Trophoblast cell (in vitro differentiated cells and primary cell): ENCODE data around the gene NALF2.

Experiments
- DNase-seq, 2 donors: peaks; one replicate each; pipeline ENCODE4 v3.0.0-alpha.2; 2016
- H2AFZ ChIP-seq: 2 replicates; pipeline ENCODE4 v1.6.1; 2013; ENCODE audit warnings: low read length, moderate library complexity, mild to moderate bottlenecking; ENCODE audit not compliant: insufficient read depth, poor library complexity
- H2AK5ac ChIP-seq: 2 replicates; pipeline ENCODE4 v1.6.1; 2013; ENCODE audit warnings: mild to moderate bottlenecking, low read length
- H2BK120ac ChIP-seq: 2 replicates; pipeline ENCODE4 v1.6.1; 2013; ENCODE audit warnings: low read length, mild to moderate bottlenecking, moderate library complexity; ENCODE audit not compliant: insufficient read depth, poor library complexity
- H2BK12ac ChIP-seq: 2 replicates; pipeline ENCODE4 v1.6.1; 2013; ENCODE audit warnings: mild to moderate bottlenecking, low read length, moderate library complexity
- H2BK5ac ChIP-seq: 2 replicates; pipeline ENCODE4 v1.6.1; 2013; ENCODE audit warnings: low read length, low read depth, moderate library complexity, mild to moderate bottlenecking; ENCODE audit not compliant: poor library complexity
- H3K14ac ChIP-seq: 2 replicates; pipeline ENCODE4 v1.6.1; 2013; ENCODE audit warnings: mild to moderate bottlenecking, low read length
- H3K18ac ChIP-seq: 2 replicates; pipeline ENCODE4 v1.6.1; 2013; ENCODE audit warnings: mild to moderate bottlenecking, low read length
- H3K23ac ChIP-seq: 2 replicates; pipeline ENCODE4 v1.6.1; 2013; ENCODE audit warnings: low read length
- H3K27ac ChIP-seq: 2 replicates; pipeline ENCODE4 v1.5.1; 2013; ENCODE audit warnings: low read depth, mild to moderate bottlenecking, inconsistent platforms, low read length, moderate library complexity
- H3K27me3 ChIP-seq: 2 replicates; pipeline ENCODE4 v1.6.1; 2013; ENCODE audit warnings: inconsistent platforms, mild to moderate bottlenecking, low read length, moderate library complexity; ENCODE audit not compliant: insufficient read depth
- H3K36me3 ChIP-seq, 2 experiments: 1 replicate in 1 of 2; 2 replicates in 1 of 2; pipeline ENCODE4 v1.6.1; 2013; ENCODE audit warnings: low read length in 2 of 2, mild to moderate bottlenecking in 2 of 2, moderate library complexity in 1 of 2; ENCODE audit not compliant: insufficient read depth in 2 of 2, control insufficient read depth in 1 of 2
- H3K4ac ChIP-seq: 2 replicates; pipeline ENCODE4 v1.6.1; 2013; ENCODE audit warnings: low read depth, mild to moderate bottlenecking, low read length, moderate library complexity
- H3K4me1 ChIP-seq, 2 experiments: 1 replicate in 1 of 2; 2 replicates in 1 of 2; pipeline ENCODE4 v1.6.1; 2013; ENCODE audit warnings: low read length in 2 of 2, mild to moderate bottlenecking in 2 of 2, moderate library complexity in 1 of 2; ENCODE audit not compliant: insufficient read depth in 2 of 2, control insufficient read depth in 1 of 2
- H3K4me2 ChIP-seq: 2 replicates; pipeline ENCODE4 v1.6.1; 2013; ENCODE audit warnings: inconsistent platforms, mild to moderate bottlenecking, low read length, moderate library complexity
- H3K4me3 ChIP-seq: 2 replicates; pipeline ENCODE4 v1.5.1; 2013; ENCODE audit warnings: mild to moderate bottlenecking, low read depth, low read length, inconsistent platforms
- H3K79me1 ChIP-seq: one replicate; pipeline ENCODE4 v1.6.1; 2013; ENCODE audit warnings: low read length
- H3K79me2 ChIP-seq: 2 replicates; pipeline ENCODE4 v1.6.1; 2013; ENCODE audit warnings: low read length, mild to moderate bottlenecking; ENCODE audit not compliant: control insufficient read depth, insufficient read depth, poor library complexity
- H3K9ac ChIP-seq: 2 replicates; pipeline ENCODE4 v1.6.1; 2013; ENCODE audit warnings: mild to moderate bottlenecking, low read length
- H3K9me3 ChIP-seq: 2 replicates; pipeline ENCODE4 v1.6.1; 2013; ENCODE audit warnings: low read depth, mild to moderate bottlenecking, control low read depth, inconsistent platforms, low read length; ENCODE audit not compliant: insufficient read depth
- H4K12ac ChIP-seq: 2 replicates; pipeline ENCODE4 v1.6.1; 2013; ENCODE audit warnings: low read depth, mild to moderate bottlenecking, low read length, moderate library complexity
- H4K8ac ChIP-seq: 2 replicates; pipeline ENCODE4 v1.6.1; 2013; ENCODE audit warnings: low read depth, mild to moderate bottlenecking, low read length, moderate library complexity
- H4K91ac ChIP-seq: one replicate; pipeline ENCODE4 v1.6.1; 2013; ENCODE audit warnings: low read depth, mild to moderate bottlenecking, low read length, moderate library complexity
- WGBS: extraction: QIAGEN DNeasy Blood & Tissue Kit; methylation state at CpG from one replicate; pipeline ENCODE4 v1.1.7; 2013; ENCODE audit warnings: missing lambda C conversion rate; ENCODE audit not compliant: insufficient read length, insufficient coverage; ENCODE audit errors: extremely low coverage; 5-methylcytosine and 5-hydroxymethylcytosine counted together

NALF2 gene

GRCh38 chrX:69489625-69490024, 14.5 kb upstream of the NALF2 start:
- no peak overlapping the region for H3K4me3 ChIP-seq
- no peak overlapping the region for H2BK5ac ChIP-seq
- no peak overlapping the region for H4K91ac ChIP-seq
- no peak overlapping the region for H3K14ac ChIP-seq
- no peak overlapping the region for H2AFZ ChIP-seq
- H3K18ac ChIP-seq, result no peak overlapping the region
- H3K23ac ChIP-seq, result no peak overlapping the region
- no peak overlapping the region for H3K27ac ChIP-seq
- H4K12ac ChIP-seq, result no peak overlapping the region
- H3K36me3 ChIP-seq, result no peaks in the 10 kb centered on the region
- no peaks in the 10 kb centered on the region for H3K4me1 ChIP-seq
- H3K79me1 ChIP-seq, result no peaks in the 10 kb centered on the region
- H3K27me3 ChIP-seq, result no peaks in the 10 kb centered on the region
- no peak overlapping the region for H2AK5ac ChIP-seq
- no peak for DNase-seq
- H2BK12ac ChIP-seq, result no peak overlapping the region
- H3K9ac ChIP-seq, result no peak overlapping the region
- H4K8ac ChIP-seq, result no peak overlapping the region
- no peak overlapping the region for H3K4ac ChIP-seq
- H2BK120ac ChIP-seq, result no peak overlapping the region
- no peaks in the 10 kb centered on the region for H3K9me3 ChIP-seq
- H3K4me2 ChIP-seq, result no peak overlapping the region
- H3K79me2 ChIP-seq, result no peaks in the 10 kb centered on the region

- Histone ChIP-seq H4K12ac (no peak overlapping the region), H3K4me1 (no peaks in the 10 kb centered on the region), H3K27me3 (no peaks in the 10 kb centered on the region), H4K8ac (no peak overlapping the region), H3K14ac (no peak overlapping the region), H2AK5ac (no peak overlapping the region), H3K23ac (no peak overlapping the region), H2BK5ac (no peak overlapping the region), H2BK12ac (no peak overlapping the region), H2BK120ac (no peak overlapping the region), H3K79me1 (no peaks in the 10 kb centered on the region), H3K4ac (no peak overlapping the region), H4K91ac (no peak overlapping the region), H3K4me3 (no peak overlapping the region), H3K27ac (no peak overlapping the region), H3K9me3 (no peaks in the 10 kb centered on the region), H2AFZ (no peak overlapping the region), H3K18ac (no peak overlapping the region), H3K9ac (no peak overlapping the region), H3K79me2 (no peaks in the 10 kb centered on the region), H3K4me2 (no peak overlapping the region), H3K36me3 (no peaks in the 10 kb centered on the region)
- no CpG with 5 or more reads among the region's 5 CpGs for WGBS
- peak; percentile 33 to 62 for DNase-seq
Observed at GRCh38 chrX:69493193-69493592, 10.9 kb upstream of the NALF2 start.

GRCh38 chrX:69493766-69494165, 10.4 kb upstream of the NALF2 start:
- no peaks in the 10 kb centered on the region for H3K36me3 ChIP-seq
- no peak overlapping the region for H3K4me2 ChIP-seq
- no peak overlapping the region for H3K18ac ChIP-seq
- no peak overlapping the region for H3K4me3 ChIP-seq
- no peak overlapping the region for H2AFZ ChIP-seq
- no peak overlapping the region for H2BK120ac ChIP-seq
- no CpG with 5 or more reads among the region's 1 CpG for WGBS
- no peak overlapping the region for H3K14ac ChIP-seq
- no peak overlapping the region for H4K91ac ChIP-seq
- H3K27ac ChIP-seq, result no peak overlapping the region
- no peaks in the 10 kb centered on the region for H3K9me3 ChIP-seq
- no peaks in the 10 kb centered on the region for H3K27me3 ChIP-seq
- no peak overlapping the region for H2BK12ac ChIP-seq
- H4K12ac ChIP-seq, result no peak overlapping the region
- H4K8ac ChIP-seq, result no peak overlapping the region
- H3K4ac ChIP-seq, result no peak overlapping the region
- H3K79me1 ChIP-seq, result no peaks in the 10 kb centered on the region
- H3K23ac ChIP-seq, result no peak overlapping the region
- no peak for DNase-seq
- no peak overlapping the region for H2AK5ac ChIP-seq
- H3K9ac ChIP-seq, result no peak overlapping the region
- H2BK5ac ChIP-seq, result no peak overlapping the region
- H3K4me1 ChIP-seq, result no peaks in the 10 kb centered on the region
- H3K79me2 ChIP-seq, result no peaks in the 10 kb centered on the region

- Histone ChIP-seq H3K27me3 (no peaks in the 10 kb centered on the region), H3K79me1 (no peaks in the 10 kb centered on the region), H3K23ac (no peak overlapping the region), H3K14ac (no peak overlapping the region), H4K91ac (no peak overlapping the region), H2BK5ac (no peak overlapping the region), H2BK12ac (no peak overlapping the region), H2AK5ac (no peak overlapping the region), H3K4me3 (no peak overlapping the region), H3K9ac (no peak overlapping the region), H2BK120ac (no peak overlapping the region), H2AFZ (no peak overlapping the region), H3K4me1 (no peaks in the 10 kb centered on the region), H3K79me2 (no peaks in the 10 kb centered on the region), H3K36me3 (no peaks in the 10 kb centered on the region), H4K8ac (no peak overlapping the region), H3K18ac (no peak overlapping the region), H3K9me3 (no peaks in the 10 kb centered on the region), H4K12ac (no peak overlapping the region), H3K4me2 (no peak overlapping the region), H3K27ac (no peak overlapping the region), H3K4ac (no peak overlapping the region)
- no peak for DNase-seq
- WGBS, result no CpG with 5 or more reads among the region's 1 CpG
Observed at GRCh38 chrX:69496183-69496582, 7.9 kb upstream of the NALF2 start.
